Aorta (tissue), 5 donors: ENCODE measurements around the gene OMP. TPM values are rescaled to one million over a fixed set of nuclear protein-coding genes. Genes with fewer than 3 reads are reported as not detected.

Experiments used
- ATAC-seq: fragments of 200-7000 bp; cut with Tn5 transposase; one replicate; pipeline ENCODE4 v1.9.1; 2022; ENCODE audit warnings: moderate library complexity; ENCODE audit not compliant: low FRiP score
- DNase-seq, 2 donors: peaks; one replicate each; pipeline ENCODE4 v3.0.0-alpha.2; 2020
- H3K27ac ChIP-seq, 2 donors: one replicate each; pipeline ENCODE4 v1.5.1; 2013; ENCODE audit warnings: low read length in 2 of 2, mild to moderate bottlenecking in 2 of 2, moderate library complexity in 2 of 2, control low read depth in 1 of 2, inconsistent platforms in 1 of 2, low read depth in 1 of 2
- H3K27me3 ChIP-seq, 2 donors: one replicate each; pipeline ENCODE4 v1.6.1; 2013; ENCODE audit warnings: control low read depth in 1 of 2, low read length in 1 of 2, mild to moderate bottlenecking in 1 of 2, moderate library complexity in 1 of 2; ENCODE audit not compliant: insufficient read depth in 2 of 2, control insufficient read depth in 1 of 2
- H3K36me3 ChIP-seq, 2 donors: one replicate each; pipeline ENCODE4 v1.6.1; 2013; ENCODE audit warnings: control low read depth in 1 of 2, low read length in 1 of 2, mild to moderate bottlenecking in 1 of 2; ENCODE audit not compliant: insufficient read depth in 2 of 2, control insufficient read depth in 1 of 2
- H3K4me1 ChIP-seq, 2 donors: one replicate each; pipeline ENCODE4 v1.6.1; 2013; ENCODE audit warnings: low read length in 2 of 2, control low read depth in 1 of 2, mild to moderate bottlenecking in 1 of 2, moderate library complexity in 1 of 2; ENCODE audit not compliant: insufficient read depth in 2 of 2, control insufficient read depth in 1 of 2
- H3K4me3 ChIP-seq, 2 donors: one replicate each; pipeline ENCODE4 v1.5.1; 2013; ENCODE audit warnings: low read length in 2 of 2, control low read depth in 1 of 2, mild to moderate bottlenecking in 1 of 2
- H3K9me3 ChIP-seq: one replicate; pipeline ENCODE4 v1.6.1; 2013; ENCODE audit warnings: mild to moderate bottlenecking, low read length; ENCODE audit not compliant: control insufficient read depth
- WGBS, 2 donors: extraction: QIAGEN DNeasy Blood & Tissue Kit; methylation state at CpG; one replicate each; pipeline ENCODE4 v1.1.7; 2013; 5-methylcytosine and 5-hydroxymethylcytosine counted together
- intact Hi-C, 2 donors: fragments of 100-400 bp; cut with DNase I; formaldehyde crosslinking; loops; one replicate each; pipeline versions ENCODE4 v1.14.2 to v1.15.0; 2022
- polyA plus RNA-seq, 2 donors: library from polyadenylated mRNA; stranded (reverse); fragments of 200-250 nt; gene quantifications; one replicate each; pipeline ENCODE4 v1.2.3, GENCODE V29; 2013
- total RNA-seq, 2 donors: library from RNA; stranded (reverse); fragmentation: NEBNext Ultra II Directional; extraction: Animal tissue kit (Norgen Biotek cat#: 25700); gene quantifications; one replicate each; pipeline ENCODE4 v1.2.1, GENCODE V29; 2021
- donor health status: healthy with polysubstance abuse.
- donor health status: Bipolar disorder and iron deficiency.
- donor health status: DM: no; HTN: no; CAD: no.
- donor health status: DM: no; HTN: no; CAD: no.
- donor health status: DM: yes; HTN: yes; CAD: no.

Gene OMP
- total and polyA plus RNA-seq, 4 donors, result 2.1 TPM; not detected in 3

- no peaks in the 10 kb centered on the region for H3K4me1 ChIP-seq
- WGBS, 2 donors, result 95 to 96% methylated on average over 20 of the region's 20 CpGs
- intact Hi-C loops, result no loop called here
Measured at GRCh38 chr11:77112641-77113381, 10.2 kb downstream of the OMP start.

GRCh38 chr11:77113382-77114088 lies 10.9 kb downstream of the OMP start:
- Histone ChIP-seq H3K27ac (no peak overlapping the region), H3K4me1 (no peaks in the 10 kb centered on the region), H3K9me3 (no peaks in the 10 kb centered on the region), H3K27me3 (no peaks in the 10 kb centered on the region), H3K4me3 (no peak overlapping the region), H3K36me3 (no peaks in the 10 kb centered on the region)
- 71 to 75% methylated on average over 8 of the region's 8 CpGs for WGBS, 2 donors
- DNase-seq (no peak), ATAC-seq (no peak)
- intact Hi-C loops, result no loop called here

More at GRCh38 chr11:77112641-77113381, 10.2 kb downstream of the OMP start:
- Histone ChIP-seq H3K36me3 (no peaks in the 10 kb centered on the region), H3K27me3 (no peaks in the 10 kb centered on the region), H3K4me3 (no peak overlapping the region), H3K9me3 (no peaks in the 10 kb centered on the region), H3K27ac (no peak overlapping the region)
- DNase-seq (no peak), ATAC-seq (no peak)

DNA sequence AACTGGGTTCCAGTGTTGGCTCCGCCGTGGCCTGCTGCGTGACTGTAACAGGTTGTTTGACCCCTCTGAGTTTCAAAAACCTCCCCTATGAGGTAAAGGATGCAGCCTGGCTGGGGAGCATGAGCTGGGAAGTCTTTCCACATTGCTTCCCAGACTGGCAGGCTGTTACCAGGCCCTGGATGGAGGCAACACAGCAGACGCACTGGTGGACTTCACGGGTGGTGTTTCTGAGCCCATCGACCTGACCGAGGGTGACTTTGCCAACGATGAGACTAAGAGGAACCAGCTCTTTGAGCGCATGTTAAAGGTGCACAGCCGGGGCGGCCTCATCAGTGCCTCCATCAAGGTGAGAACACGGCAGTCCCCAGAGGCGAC lies 11.4 kb downstream of the OMP start:
- Histone ChIP-seq H3K9me3 (no peaks in the 10 kb centered on the region), H3K27me3 (no peaks in the 10 kb centered on the region), H3K36me3 (no peaks in the 10 kb centered on the region), H3K4me1 (no peaks in the 10 kb centered on the region), H3K4me3 (no peak overlapping the region), H3K27ac (no peak overlapping the region)
- ATAC-seq (no peak), DNase-seq (peak in 1 of 2 donors; percentile 23)
- 95 to 96% methylated on average over 13 of the region's 13 CpGs for WGBS, 2 donors
- intact Hi-C loops, result no loop called here

- no peak overlapping the region for H3K27ac ChIP-seq
- no peaks in the 10 kb centered on the region for H3K27me3 ChIP-seq
- H3K4me3 ChIP-seq, result no peak overlapping the region
- no peaks in the 10 kb centered on the region for H3K4me1 ChIP-seq
- peak in 1 of 2 donors; percentile 40 for DNase-seq
- intact Hi-C loops, result no loop called here
- no peak for ATAC-seq
- H3K36me3 ChIP-seq, result peaks cover 0 to 3% of the 10 kb centered on the region in 2 donors
- WGBS, 2 donors, result 97 to 98% methylated on average over 16 of the region's 16 CpGs
- H3K9me3 ChIP-seq, result no peaks in the 10 kb centered on the region
Measured at GRCh38 chr11:77115181-77115611, 12.6 kb downstream of the OMP start.

GRCh38 chr11:77115956-77116355 lies 13.3 kb downstream of the OMP start:
- DNase-seq (peak in 1 of 2 donors; percentile 40), ATAC-seq (no peak)
- Histone ChIP-seq H3K27me3 (no peaks in the 10 kb centered on the region), H3K9me3 (no peaks in the 10 kb centered on the region), H3K27ac (no peak overlapping the region), H3K36me3 (peaks cover 0 to 3% of the 10 kb centered on the region in 2 donors), H3K4me3 (no peak overlapping the region), H3K4me1 (no peaks in the 10 kb centered on the region)
- WGBS, 2 donors, result 93 to 94% methylated on average over 13 to 15 of the region's 15 CpGs
- intact Hi-C loops, result no loop called here

- no peaks in the 10 kb centered on the region for H3K9me3 ChIP-seq
- no peak overlapping the region for H3K27ac ChIP-seq
- no peaks in the 10 kb centered on the region for H3K4me1 ChIP-seq
- peaks cover 0 to 3% of the 10 kb centered on the region in 2 donors for H3K36me3 ChIP-seq
- DNase-seq (no peak), ATAC-seq (no peak)
- WGBS, 2 donors, result 69 to 73% methylated on average over 7 of the region's 7 CpGs
- no peak overlapping the region for H3K4me3 ChIP-seq
- no peaks in the 10 kb centered on the region for H3K27me3 ChIP-seq
- intact Hi-C loops, result no loop called here
Measured at GRCh38 chr11:77117492-77117891, 14.9 kb downstream of the OMP start.

DNA sequence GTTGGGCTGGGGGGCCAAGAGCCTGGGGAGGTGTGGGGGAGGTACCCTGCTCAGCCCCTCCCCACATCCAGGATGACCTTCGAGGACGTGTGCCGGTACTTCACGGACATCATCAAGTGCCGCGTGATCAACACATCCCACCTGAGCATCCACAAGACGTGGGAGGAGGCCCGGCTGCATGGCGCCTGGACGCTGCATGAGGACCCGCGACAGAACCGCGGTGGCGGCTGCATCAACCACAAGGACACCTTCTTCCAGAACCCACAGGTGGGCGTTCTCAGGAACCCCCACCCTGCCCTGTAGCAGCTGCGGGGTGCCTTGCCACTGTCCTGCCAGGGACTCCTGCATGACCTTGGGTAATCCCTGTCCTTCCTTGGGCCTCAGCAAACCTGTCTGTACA lies 15.4 kb downstream of the OMP start:
- H3K9me3 ChIP-seq, result no peaks in the 10 kb centered on the region
- H3K27ac ChIP-seq, result no peak overlapping the region
- peaks cover 0 to 3% of the 10 kb centered on the region in 2 donors for H3K36me3 ChIP-seq
- 93 to 95% methylated on average over 17 of the region's 17 CpGs for WGBS, 2 donors
- peak in 1 of 2 donors; percentile 38 for DNase-seq
- no peak overlapping the region for H3K4me3 ChIP-seq
- H3K4me1 ChIP-seq, result no peaks in the 10 kb centered on the region
- H3K27me3 ChIP-seq, result no peaks in the 10 kb centered on the region
- ATAC-seq, result no peak
- intact Hi-C loops, result no loop called here

DNA sequence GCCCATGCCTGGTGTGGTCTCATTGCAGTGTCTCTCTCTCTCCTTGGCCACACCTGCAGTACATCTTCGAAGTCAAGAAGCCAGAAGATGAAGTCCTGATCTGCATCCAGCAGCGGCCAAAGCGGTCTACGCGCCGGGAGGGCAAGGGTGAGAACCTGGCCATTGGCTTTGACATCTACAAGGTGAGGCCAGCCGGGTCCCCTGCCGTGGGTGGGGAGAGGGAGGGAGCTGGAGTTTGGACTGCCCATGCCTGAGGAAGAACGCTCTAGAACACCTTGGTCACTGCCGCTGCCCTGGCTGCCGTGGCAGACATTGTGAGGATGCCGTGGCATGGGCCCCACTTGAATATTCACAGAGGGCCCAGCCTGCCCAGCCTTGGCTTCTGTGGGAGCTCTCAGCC lies 16.3 kb downstream of the OMP start:
- Histone ChIP-seq H3K9me3 (no peaks in the 10 kb centered on the region), H3K4me3 (no peak overlapping the region), H3K27me3 (no peaks in the 10 kb centered on the region), H3K27ac (no peak overlapping the region), H3K4me1 (no peaks in the 10 kb centered on the region), H3K36me3 (peaks cover 0 to 3% of the 10 kb centered on the region in 2 donors)
- DNase-seq (no peak), ATAC-seq (no peak)
- intact Hi-C loops, result no loop called here
- 90% methylated on average over 12 of the region's 12 CpGs for WGBS, 2 donors

DNA sequence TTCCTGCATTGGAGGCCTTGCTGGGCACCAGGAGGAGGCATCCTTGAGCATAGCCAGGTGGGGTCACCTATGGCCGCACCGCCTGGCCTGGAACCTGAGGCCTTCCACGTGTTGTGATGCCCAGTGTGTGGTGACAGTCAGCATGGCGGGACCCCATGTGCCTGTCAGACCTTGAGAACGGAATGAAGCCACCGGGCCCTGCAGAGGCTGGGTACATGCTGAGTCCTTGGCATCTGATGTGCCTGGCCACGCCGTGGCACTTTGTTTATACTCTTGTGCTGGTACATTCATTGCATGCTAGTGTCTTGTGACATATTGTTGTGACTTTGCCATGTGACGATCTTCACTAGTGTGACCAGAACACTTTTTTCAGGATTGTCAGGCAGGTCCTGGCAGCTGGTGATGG lies 16.9 kb downstream of the OMP start:
- no peak overlapping the region for H3K27ac ChIP-seq
- H3K4me3 ChIP-seq, result no peak overlapping the region
- H3K9me3 ChIP-seq, result no peaks in the 10 kb centered on the region
- no peaks in the 10 kb centered on the region for H3K27me3 ChIP-seq
- intact Hi-C loops, result no loop called here
- ATAC-seq (no peak), DNase-seq (peak in 1 of 2 donors; percentile 32)
- no peaks in the 10 kb centered on the region for H3K4me1 ChIP-seq
- peaks cover 0 to 3% of the 10 kb centered on the region in 2 donors for H3K36me3 ChIP-seq
- 90 to 91% methylated on average over 9 of the region's 9 CpGs for WGBS, 2 donors
